Stimulated activated CD8-positive, alpha-beta memory T cell treated with anti-CD3 and anti-CD28 coated beads, Interleukin-7, amount 100 ng/mL, for 24 hours (primary cell): ENCODE data around the gene BRF1.
"Not testable (repeated sequence)": the region's sequence is repeated elsewhere in the genome, so short reads cannot be mapped to it uniquely, and the experiment has no call there.

ENCODE experiments used
- DNase-seq: peaks from one replicate; pipeline ENCODE4 v3.0.0-alpha.2; 2020; ENCODE audit warnings: low read depth

Gene BRF1

GRCh38 chr14:105288936-105289335, 11.9 kb downstream of the BRF1 start:
- DNase-seq: not testable (repeated sequence)

GRCh38 chr14:105287249-105288102, 13.3 kb downstream of the BRF1 start:
- no peak for DNase-seq

GRCh38 chr14:105286759-105287144, 14.0 kb downstream of the BRF1 start:
- DNase-seq: no peak

DNA sequence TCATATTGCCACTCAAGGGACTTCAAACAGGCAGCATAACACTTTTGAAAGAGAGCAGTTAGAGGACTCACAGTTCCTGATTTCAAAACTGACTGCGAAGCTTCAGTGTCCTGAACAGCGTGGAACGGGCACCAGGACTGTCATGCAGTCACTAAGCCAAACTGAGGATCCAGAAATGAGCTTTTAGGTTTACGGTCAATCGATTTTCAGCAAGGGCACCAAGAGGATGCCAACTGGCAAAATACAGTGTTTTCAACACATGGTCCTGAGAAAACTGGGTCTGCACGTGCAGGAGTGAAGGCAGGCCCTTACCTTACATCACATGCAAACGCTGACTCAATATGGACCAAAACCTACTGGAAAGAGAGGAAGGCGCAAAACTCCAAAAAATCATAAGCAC, 15.6 kb downstream of the BRF1 start:
- DNase-seq: no peak

- no peak for DNase-seq
These were observed 16.9 kb downstream of the BRF1 start for GRCh38 chr14:105283899-105284298.

GRCh38 chr14:105283028-105283427, 17.8 kb downstream of the BRF1 start:
- no peak for DNase-seq

- no peak for DNase-seq
These were observed 18.6 kb downstream of the BRF1 start for GRCh38 chr14:105282098-105282725.

DNA sequence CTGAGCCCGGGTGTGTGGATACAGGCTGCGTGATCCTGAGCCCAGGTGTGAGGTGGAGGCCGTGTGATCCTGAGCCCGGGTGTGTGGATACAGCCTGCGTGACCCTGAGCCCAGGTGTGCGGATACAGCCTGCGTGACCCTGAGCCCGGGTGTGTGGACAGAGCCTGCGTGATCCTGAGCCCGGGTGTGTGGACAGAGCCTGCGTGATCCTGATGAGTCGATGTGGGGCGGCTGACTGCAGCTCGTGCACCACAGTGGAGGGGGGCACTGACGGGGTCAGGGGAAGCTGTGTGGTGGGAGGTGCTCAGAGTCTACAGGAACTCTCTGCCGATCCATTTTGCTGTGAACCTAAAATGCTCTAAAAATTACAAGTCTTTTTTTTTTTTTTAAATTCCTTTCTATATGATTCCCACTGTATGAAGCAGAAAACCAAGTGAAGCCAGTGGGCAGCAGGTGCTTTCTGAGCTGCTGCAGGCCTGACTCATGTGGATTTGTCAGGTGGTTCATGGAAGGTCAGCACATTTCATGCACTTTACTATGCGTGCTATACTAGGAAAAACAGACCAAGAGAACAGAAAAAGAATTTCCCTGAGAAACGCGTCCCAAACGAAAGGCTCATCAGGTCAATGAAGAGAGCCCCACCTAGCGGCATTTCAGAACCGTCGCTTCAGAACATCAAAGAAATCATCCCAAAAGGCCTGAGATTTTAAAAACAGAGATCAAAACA, 19.3 kb downstream of the BRF1 start:
- DNase-seq: no peak

DNA sequence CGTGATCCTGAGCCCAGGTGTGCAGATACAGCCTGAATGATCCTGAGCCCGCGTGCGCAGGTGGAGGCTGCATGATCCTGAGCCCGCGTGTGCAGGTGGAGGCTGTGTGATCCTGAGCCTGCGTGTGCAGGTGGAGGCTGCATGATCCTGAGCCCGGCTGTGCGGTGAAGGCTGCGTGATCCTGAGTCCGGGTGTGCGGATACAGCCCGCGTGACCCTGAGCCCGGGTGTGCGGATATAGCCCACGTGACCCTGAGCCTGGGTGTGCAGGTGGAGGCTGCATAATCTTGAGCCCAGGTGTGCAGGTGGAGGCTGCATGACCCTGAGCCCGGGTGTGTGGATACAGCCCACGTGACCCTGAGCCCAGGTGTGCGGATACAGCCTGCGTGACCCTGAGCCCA, 20.3 kb downstream of the BRF1 start:
- no peak for DNase-seq

GRCh38 chr14:105279642-105280361, 21.0 kb downstream of the BRF1 start:
- no peak for DNase-seq

DNA sequence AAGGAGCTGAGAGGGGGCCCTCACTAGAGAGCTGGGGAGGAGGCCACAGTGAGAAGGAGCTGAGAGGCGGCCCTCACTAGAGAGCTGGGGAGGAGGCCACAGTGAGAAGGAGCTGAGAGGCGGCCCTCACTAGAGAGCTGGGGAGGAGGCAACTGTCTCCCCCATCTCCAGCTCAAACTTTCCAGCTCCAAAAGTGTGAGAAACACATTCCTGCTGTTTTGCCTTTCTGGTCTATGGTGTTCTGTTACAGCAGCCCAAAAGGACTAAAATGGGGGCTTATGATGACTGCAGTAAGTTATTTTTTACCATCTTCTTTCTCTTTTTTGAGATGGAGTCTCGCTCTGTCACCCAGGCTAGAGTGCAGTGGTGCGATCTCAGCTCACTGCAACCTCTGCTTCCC, 23.4 kb downstream of the BRF1 start:
- not testable (repeated sequence) for DNase-seq

DNA sequence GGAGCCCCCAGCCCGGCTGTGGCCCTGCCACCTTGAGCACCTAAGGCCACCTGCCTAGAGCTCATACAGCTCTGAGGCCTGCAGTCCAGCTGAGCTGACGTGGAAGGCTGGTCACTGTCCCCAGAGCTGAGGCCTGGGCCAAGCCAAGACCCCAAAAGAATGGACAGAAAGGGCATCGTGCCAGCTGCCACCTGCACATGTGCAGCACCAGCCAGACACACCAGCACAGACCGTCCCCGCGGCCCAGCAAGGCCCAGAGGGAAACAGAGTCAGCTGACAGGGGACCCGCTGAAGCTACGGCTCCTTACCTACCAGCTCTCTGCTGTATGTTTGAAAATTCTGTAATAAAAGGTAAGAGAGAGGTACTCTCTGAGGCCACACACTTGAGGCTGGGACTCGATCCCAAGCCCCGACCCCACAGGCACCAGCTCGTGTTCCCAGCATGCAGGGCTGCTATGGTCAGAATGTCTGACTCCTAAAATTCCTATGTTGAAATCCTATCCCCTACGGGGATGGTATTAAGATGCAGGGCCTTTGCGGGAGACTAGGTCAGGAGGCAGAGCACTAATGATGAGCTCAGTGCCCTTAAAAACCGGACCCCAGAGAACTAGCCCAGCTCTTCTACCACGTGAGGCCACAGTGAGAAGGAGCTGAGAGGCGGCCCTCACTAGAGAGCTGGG, 25.4 kb downstream of the BRF1 start:
- DNase-seq: no peak

- no peak for DNase-seq
These were observed 26.2 kb downstream of the BRF1 start for GRCh38 chr14:105274637-105275036.

DNA sequence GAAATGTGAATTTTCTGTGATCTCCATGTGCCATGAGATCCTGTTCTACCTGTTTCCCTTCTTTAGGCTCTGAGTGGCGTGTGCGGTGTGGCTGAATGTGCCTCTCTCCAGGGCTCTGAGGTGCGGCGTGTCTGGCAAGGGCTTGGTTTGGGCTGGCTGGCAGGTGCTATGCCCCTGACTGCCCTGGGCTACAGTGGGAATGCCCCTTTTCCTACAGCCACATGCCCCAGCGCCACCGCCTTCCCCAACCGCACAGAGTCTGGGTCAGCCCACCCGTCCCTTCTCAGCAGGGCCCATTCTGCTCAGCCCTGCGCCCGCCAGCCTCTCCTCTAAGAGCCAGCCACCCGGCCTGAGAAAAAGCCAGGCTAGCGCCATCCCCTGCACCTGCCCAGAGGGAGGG, 27.7 kb downstream of the BRF1 start:
- DNase-seq: no peak

DNA sequence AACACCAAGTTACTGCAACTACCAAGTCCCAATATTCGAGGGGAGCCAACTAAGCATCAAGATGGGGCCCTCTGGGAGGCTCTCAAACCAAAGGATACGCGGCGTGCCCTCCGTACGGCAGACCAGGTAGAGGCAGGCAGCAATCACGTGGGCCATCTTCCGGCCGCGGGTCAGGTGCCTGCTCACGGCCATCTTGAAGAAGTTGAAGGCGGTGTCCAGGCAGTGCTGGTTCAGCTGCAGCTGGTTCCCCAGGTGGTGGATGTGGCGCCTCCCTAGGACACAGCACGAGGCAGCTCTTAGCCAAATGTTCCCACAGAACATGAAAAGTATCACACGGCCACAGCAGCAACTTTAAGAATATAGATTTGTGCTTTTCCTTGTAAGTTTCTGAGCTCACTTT, 28.2 kb downstream of the BRF1 start:
- DNase-seq: no peak

- no peak for DNase-seq
These were observed 29.4 kb downstream of the BRF1 start for GRCh38 chr14:105271224-105271890.

- no peak for DNase-seq
These were observed 31.4 kb downstream of the BRF1 start for GRCh38 chr14:105269405-105269804.

DNA sequence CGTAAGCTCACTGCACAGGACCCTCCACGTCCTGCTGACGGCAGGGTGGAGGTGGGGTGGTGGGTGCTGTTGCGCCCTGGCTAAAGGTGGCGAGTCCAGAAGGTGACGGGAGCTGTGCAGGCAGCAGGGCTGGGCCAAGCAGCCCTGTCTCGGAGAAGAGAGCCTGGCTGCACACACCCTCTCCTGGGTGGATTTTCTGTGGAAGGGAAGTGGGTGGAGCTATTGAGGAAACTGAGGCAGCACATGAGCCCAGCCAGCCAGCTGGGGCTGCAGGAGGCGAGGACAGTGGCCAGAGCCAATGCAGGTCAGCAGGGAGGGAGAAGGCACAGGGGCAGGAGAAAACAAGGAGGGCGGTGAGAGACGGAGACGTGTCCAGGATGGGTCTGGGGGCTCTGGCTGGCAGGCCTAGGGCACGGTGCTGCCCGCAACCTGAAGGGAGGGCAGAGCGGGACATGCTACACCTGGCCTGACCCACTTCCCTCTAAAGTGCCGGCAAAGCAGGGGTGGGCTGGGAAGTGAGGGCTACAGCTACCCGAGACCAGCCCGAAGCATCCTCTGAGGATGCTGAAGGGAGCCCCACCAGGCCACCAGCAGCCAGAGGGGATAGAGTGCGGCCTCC, 32.0 kb downstream of the BRF1 start:
- DNase-seq: no peak

DNA sequence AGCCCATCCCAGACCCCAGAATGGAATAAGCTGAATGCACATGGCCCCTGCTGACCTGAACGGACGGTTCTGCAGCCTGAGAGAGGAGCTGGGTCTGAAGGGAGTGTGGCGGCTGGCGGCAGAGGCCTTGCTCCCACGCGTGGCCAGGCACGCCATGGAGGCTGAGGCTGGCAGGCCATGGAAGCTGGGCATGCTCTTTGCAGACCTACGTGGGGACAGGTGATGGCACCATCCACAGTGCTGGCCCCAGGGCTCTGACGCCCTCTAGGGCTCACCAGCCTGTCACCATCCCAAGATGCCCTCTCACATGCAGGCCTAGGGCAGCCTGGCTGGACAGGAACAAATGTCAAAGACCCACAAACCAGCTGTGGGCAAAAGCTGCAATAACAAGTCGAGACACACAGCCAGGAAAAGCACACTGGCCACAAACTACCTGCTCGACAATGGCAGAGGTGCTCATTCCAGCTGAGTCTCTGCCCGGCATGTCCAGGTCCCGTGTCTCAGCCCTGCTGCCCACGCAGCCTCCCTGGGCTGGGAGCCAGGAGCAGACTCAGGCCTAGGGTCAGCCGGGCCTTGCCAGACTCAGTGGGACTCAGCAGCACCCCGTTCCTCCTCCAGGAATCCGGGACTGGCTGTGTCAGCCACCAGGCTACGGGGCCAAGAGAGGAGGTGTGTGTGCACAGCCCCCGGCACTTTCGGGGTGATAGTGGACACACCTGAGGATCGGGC, 32.8 kb downstream of the BRF1 start:
- no peak for DNase-seq

DNA sequence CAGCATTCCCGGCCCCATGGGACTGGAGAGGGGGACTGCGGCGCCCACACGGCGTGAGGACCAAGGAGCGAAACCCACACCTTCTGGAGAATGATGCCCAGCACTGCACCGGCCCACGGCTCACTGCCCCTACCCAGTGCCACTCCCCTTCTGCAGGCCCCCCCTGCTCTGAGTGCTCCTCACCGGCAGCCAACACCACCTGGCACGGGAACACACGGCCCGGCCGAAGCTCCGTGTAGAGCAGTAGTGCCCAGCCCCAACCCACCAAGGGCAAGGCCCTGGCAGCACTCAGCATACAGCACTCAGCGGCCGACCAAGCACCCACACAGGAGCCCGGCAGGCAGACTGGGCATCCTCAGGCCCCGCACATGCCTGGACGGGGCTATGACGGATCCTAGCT, 39.0 kb downstream of the BRF1 start:
- DNase-seq: no peak
